ENCODE data around the gene VPS51. TPM values are rescaled to one million over a fixed set of nuclear protein-coding genes. Genes with fewer than 3 reads are reported as not detected.

VPS51 gene
- total and polyA plus RNA-seq, 2 of the 13 experiments (the other 11 are each of a cell fraction or from before 2014, with no cell fraction given), result 76.3 to 90.6 TPM

DNA sequence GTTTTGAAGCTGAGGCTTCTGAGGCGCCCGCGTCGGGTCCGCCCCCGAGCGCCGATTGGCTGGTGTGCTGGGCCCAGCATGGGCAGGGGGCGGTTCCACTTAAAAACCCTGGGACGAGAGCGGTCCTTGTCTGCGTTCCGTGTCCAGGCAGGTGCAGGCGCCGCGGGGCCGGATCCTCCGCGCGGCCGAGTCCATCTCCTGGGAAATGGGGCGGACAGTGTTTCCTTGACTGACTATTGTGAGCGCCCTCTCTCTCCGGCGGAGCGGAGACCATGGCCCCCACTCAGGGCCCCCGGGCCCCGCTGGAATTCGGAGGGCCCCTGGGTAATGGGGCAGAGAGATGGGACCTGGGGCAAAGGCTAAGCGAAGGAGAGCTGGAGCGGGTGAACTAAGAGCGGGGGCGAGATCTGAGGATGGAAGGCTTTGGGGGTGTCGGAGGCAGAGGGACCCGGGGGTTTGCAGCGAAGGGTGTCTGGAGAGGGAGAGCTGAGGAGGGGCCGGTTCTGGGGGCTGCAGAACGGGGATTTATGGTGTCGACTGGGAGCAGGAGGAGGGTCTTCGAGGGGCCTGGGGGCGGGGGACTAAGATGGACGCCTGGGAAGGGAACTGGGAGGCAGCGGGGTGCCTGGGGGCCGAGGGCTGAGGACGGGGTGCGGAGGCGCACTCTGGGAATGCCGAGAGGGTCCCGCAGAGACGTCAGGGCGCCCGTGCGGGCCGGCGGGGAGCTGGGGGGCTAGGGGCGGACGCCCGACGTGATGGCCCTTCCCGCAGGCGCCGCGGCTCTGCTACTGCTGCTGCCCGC, 15.9 kb downstream of the VPS51 start, which contains the start of gene TM7SF2 (continued):
- TF ChIP-seq ZBTB40 (IDR thresholded peaks at IDR 0.05), result no peak
- no peak for TF ChIP-seq ZBTB40 (CRISPR knock-in tag; IDR thresholded peaks at IDR 0.05)
- TF ChIP-seq, protein P1, sequence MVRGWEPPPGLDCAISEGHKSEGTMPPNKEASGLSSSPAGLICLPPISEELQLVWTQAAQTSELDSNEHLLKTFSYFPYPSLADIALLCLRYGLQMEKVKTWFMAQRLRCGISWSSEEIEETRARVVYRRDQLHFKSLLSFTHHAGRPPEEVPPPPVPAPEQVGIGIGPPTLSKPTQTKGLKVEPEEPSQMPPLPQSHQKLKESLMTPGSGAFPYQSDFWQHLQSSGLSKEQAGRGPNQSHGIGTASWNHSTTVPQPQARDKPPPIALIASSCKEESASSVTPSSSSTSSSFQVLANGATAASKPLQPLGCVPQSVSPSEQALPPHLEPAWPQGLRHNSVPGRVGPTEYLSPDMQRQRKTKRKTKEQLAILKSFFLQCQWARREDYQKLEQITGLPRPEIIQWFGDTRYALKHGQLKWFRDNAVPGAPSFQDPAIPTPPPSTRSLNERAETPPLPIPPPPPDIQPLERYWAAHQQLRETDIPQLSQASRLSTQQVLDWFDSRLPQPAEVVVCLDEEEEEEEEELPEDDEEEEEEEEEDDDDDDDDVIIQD (CRISPR knock-in tag; IDR thresholded peaks at IDR 0.05; ENCODE audit: low read depth), result no peak
- TF ChIP-seq ZMYM3 (CRISPR knock-in tag; IDR thresholded peaks at IDR 0.05), result no peak
- TF ChIP-seq MYNN (CRISPR knock-in tag; IDR thresholded peaks at IDR 0.05; ENCODE audit: low read depth), result no peak
- no peak for TF ChIP-seq NCOA1 (CRISPR knock-in tag; IDR thresholded peaks at IDR 0.05)
- TF ChIP-seq HDAC1 (CRISPR knock-in tag; IDR thresholded peaks at IDR 0.05), result peak; percentile 32; the same call in 1 of the 2 replicates
- TF ChIP-seq KIAA2018 (CRISPR knock-in tag; IDR thresholded peaks at IDR 0.05; ENCODE audit: borderline replicate concordance), result no peak
- 0 out of 2 replicates have a peak, but pooled peaks have one; percentile 11 for TF ChIP-seq CEBPG (CRISPR knock-in tag; IDR thresholded peaks at IDR 0.05)
- peak; percentile 92 for TF ChIP-seq NFYB (CRISPR knock-in tag; IDR thresholded peaks at IDR 0.05)
